NB4 (cell line): ENCODE data around the gene EPS8L2.

Experiments used
- DNase-seq: peaks from one replicate; pipeline ENCODE4 v3.0.0; 2010; ENCODE audit warnings: low read depth
- H3K4me3 ChIP-seq: one replicate; pipeline ENCODE4 v1.5.1; 2011; ENCODE audit warnings: mild to moderate bottlenecking, low read depth, low read length, moderate library complexity
- CTCF ChIP-seq: IDR thresholded peaks from one replicate; pipeline ENCODE4 v1.5.1; 2012; ENCODE audit warnings: low read depth, low read length
- MYC ChIP-seq: IDR thresholded peaks from 2 replicates; pipeline ENCODE4 v1.6.1; 2011; ENCODE audit warnings: low read depth, low read length
- POLR2A ChIP-seq: IDR thresholded peaks from 2 replicates; pipeline ENCODE4 v1.6.1; 2011; ENCODE audit warnings: mild to moderate bottlenecking; ENCODE audit not compliant: insufficient read length; ENCODE audit errors: extremely low read depth
- TF ChIP-seq, protein P1 (sequence below): IDR thresholded peaks from 2 replicates; pipeline ENCODE4 v1.6.1; 2011; ENCODE audit warnings: low read depth, low read length

EPS8L2 gene

DNA sequence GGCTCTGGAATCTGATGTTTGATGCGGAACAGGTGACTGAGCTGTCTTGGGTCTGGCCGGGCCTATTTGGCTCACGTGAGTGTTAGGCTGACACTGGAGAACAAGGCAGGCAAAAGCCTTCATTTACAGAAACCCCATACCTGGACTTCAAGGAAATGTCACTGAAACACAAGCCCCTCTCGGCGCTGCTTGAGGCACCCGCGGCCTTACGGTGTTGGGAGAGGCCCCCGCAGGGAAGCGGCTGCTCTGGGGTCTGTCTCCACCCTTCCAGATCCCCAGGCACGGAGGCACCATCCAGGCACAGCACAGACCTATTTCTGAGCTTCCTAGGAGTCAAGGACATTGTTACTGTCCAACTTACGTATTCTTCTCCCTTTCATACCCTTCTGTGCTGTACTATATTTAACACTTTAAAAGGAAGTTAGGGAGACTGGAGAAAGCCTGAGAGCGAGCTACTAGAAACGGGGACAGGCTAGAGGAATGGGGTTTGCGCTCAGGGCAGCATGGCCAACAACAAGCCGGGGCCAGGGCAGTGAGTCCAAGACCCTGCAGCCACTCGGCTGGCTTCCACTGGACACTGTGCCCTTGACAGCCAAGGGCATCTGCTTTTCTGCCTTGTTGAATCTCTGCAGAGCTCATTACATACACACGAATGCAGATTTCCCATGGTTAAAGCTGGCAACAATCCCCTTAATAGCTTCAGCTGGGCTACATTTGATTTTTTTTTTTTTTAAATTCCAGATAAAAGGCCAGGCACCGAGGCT lies 45.2 kb upstream of the EPS8L2 start:
- no peak for DNase-seq
- TF ChIP-seq POLR2A (no peak), CTCF (no peak), MYC (no peak)
- TF ChIP-seq, protein P1, sequence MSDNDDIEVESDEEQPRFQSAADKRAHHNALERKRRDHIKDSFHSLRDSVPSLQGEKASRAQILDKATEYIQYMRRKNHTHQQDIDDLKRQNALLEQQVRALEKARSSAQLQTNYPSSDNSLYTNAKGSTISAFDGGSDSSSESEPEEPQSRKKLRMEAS = no peak
- no peak overlapping the region for H3K4me3 ChIP-seq

DNA sequence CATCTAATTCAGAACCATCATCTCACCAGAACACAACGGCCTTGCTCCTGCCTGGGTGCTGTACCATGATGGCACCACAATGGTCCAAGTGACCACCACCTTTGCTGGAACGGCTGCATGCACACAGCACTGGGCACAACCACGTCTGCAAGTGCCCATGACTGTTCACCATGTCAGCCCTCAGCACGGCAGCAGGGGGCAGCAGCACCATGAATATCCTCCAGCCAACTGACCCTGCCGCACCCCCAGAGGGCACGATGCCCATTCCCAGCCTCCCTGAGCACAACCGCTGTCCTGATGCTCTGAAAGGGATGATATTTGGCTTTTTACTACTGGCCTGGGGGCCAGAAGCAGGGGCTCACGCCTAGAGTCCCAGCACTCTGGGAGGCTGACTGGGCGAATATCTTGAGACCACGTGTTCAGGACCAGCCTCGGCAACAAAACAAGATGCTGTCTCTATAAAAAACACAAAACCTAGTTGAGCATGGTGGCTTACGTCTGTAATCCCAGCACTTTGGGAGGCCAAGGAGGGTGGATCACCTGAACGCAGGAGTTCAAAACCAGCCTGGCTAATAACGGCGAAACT lies 43.2 kb upstream of the EPS8L2 start:
- peak; percentile 53 for DNase-seq
- TF ChIP-seq POLR2A = no peak
- peak; percentile 51 for TF ChIP-seq CTCF
- H3K4me3 ChIP-seq = no peak overlapping the region

DNA sequence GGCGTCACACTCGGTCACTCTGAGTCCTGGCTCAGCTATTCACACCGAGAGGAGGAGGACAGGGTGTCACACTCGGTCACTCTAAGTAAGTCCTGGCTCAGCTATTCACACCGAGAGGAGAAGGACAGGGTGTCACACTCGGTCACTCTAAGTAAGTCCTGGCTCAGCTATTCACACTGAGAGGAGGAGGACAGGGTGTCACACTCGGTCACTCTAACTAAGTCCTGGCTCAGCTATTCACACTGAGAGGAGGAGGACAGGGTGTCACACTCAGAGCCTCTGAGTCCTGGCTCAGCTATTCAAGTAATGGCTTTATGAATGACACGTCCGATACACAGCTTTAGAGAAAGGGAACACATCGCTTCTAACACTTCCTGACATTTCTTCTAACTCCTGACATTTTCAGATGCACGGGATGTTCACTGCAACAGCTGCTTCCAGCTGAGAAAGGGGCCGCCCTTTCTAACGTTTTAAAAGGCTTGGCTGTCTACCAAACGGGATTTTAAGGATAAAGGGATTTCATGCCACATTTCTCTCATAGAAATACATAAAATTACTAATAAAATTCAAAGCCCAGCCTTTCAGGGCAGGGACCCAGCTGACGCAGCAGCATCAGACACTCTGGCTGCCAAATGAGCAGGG lies 40.8 kb upstream of the EPS8L2 start:
- TF ChIP-seq MYC = no peak
- TF ChIP-seq, protein P1 = no peak
- TF ChIP-seq CTCF = no peak
- TF ChIP-seq POLR2A = no peak
- no peak for DNase-seq
- no peak overlapping the region for H3K4me3 ChIP-seq

DNA sequence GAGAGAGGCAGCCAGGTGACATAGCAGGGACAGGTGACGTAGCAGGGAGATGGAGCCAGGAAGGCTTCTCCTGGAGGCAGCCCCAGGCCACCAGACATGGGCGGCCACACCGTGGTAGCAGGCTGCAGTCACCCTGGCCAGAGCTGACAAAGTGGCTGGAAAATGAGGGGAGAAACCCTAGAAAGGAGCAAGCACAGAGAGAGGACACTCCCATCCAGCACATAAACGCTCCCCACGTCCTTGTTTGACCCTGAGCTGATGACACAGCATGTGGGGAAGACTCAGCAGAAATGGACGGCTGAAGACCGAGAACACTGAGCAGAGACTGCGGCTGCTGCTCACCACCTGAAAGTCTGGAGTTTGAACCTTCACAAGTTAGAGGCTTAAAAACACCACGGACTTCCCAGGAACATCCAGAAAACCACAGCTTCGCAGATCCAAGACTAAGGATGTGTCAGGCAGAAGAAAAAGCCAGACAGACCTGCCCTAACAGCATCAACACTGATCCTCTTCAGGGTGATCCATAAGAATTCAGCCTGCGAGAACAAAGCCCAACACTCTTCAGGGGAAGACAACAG lies 40.2 kb upstream of the EPS8L2 start:
- H3K4me3 ChIP-seq = no peak overlapping the region
- TF ChIP-seq POLR2A (no peak), CTCF (no peak), MYC (no peak)
- TF ChIP-seq, protein P1 = no peak
- DNase-seq = no peak

DNA sequence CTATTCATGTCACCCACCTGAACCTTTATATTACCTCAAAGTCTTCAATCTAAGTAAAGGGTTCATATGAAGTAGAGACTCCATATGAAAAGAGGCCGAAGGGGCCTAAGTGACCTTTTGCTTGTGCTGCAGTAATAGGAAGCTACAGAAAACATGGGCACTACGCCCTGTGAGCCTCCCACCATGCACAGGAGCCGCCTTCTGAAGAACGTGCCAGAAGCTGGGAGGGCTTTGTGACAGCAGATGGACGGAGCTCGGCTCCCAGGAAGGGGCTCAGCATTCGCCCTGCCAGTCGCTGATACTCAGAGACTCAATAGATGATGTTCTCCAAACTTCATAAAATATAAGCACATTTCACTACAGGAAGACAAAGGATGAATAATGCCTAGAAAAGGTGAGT lies 32.2 kb upstream of the EPS8L2 start:
- no peak for TF ChIP-seq CTCF
- no peak for TF ChIP-seq POLR2A
- no peak for TF ChIP-seq MYC
- TF ChIP-seq, protein P1 = no peak
- DNase-seq = no peak
- H3K4me3 ChIP-seq = no peak overlapping the region
